NOMO-1 treated with dmso at 0.1 percent for 144 hours (cell line): ENCODE results near the gene IFI6.
"Not testable (repeated sequence)": the region's sequence is repeated elsewhere in the genome, so short reads cannot be mapped to it uniquely, and the experiment has no call there.

ENCODE experiments used
- DNase-seq: peaks from one replicate; lab custom pipeline; 2025; ENCODE audit not compliant: unreplicated experiment; lab: John Stamatoyannopoulos, UW

IFI6 gene

DNA sequence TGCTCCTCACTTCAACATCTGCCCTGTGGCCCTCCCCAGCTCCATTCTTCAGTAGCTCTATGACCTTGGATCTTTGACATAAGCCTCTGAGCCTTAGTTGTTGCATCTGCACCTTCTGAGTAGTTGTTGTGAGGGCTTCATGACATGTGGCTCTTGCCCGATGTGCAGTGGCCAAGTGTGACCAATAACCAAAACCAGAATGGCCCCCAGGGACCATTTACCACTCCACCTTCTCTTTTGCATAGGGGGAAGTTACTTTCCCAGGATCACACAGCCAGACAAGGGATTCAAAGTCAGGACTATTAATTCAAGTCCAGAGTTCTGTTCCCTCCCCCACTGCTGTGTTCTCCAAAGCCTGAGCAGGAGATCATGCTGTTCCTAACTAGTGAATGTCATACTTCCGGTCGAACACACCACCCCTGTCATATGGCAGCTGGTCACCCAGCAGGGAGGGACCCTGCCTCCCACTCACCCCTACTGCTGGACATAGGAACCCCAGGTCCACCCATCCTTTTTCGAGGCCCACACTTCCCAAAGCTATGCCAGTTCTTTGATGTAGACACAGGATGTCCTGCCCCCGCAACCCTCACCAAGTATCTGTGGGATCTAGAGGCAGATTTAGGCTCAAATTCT is 41.0 kb downstream of the IFI6 start:
- DNase-seq = no peak

GRCh38 chr1:27628712-27629111 is 43.3 kb downstream of the IFI6 start:
- no peak for DNase-seq

- DNase-seq = not testable (repeated sequence)
Measured at GRCh38 chr1:27627733-27628132, 44.3 kb downstream of the IFI6 start.

DNA sequence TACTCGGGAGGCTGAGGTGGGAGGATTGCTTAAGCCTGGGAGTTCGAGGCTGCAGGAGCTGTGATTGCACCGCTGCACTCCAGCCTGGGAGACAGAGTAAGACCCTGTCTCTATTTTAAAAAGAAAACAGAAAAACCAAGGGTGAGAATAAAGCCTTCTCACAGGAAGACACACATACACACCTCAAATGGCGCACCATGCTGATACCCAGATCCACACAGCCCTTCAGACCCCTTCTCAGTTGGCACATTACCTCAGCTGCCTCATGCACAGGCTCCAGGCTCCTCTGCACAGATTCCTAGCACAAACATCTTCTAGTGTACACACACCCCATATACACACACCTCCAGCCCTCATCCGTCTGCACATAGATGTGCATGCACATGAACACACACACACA is 44.9 kb downstream of the IFI6 start:
- no peak for DNase-seq

GRCh38 chr1:27626031-27626935 is 45.7 kb downstream of the IFI6 start:
- peak; percentile 91 for DNase-seq

DNA sequence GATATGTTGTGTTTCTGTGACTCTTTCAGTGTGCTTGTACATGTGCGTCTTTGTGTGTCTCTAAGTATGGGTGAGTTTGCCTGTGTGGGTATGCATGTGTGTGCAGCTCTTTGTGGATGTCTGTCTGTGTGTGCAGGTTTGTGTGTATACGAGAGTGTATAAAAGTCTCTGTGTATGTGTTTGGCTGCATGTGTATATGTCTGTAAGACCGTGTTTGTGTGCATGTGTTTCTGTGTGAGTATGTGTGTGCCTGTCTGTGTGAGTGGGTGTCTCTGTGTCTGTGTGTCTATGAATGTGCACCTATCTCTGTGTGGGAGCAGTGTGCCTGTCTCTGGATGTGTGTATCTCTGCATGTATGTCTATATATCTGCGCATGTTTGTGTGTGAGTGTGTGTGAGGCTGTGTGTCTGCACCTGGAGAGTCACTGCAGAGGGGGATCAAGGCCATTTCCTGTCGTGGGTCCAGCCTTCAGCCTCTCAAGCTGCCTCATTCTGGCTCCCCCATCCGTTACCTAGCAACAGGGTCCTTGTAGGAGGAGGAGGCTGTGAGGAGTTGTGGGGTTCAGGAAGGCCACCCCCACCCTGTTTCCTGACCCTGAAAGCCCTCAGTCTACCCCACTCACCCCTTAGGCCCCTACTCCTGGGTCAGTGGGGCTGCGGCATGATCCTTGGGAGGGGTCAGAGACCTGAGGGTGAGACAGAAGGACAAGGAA is 47.4 kb downstream of the IFI6 start:
- no peak for DNase-seq

- no peak for DNase-seq
Measured at GRCh38 chr1:27623327-27624212, 48.4 kb downstream of the IFI6 start.

- DNase-seq = no peak
Measured at GRCh38 chr1:27622828-27623227, 49.2 kb downstream of the IFI6 start.

DNA sequence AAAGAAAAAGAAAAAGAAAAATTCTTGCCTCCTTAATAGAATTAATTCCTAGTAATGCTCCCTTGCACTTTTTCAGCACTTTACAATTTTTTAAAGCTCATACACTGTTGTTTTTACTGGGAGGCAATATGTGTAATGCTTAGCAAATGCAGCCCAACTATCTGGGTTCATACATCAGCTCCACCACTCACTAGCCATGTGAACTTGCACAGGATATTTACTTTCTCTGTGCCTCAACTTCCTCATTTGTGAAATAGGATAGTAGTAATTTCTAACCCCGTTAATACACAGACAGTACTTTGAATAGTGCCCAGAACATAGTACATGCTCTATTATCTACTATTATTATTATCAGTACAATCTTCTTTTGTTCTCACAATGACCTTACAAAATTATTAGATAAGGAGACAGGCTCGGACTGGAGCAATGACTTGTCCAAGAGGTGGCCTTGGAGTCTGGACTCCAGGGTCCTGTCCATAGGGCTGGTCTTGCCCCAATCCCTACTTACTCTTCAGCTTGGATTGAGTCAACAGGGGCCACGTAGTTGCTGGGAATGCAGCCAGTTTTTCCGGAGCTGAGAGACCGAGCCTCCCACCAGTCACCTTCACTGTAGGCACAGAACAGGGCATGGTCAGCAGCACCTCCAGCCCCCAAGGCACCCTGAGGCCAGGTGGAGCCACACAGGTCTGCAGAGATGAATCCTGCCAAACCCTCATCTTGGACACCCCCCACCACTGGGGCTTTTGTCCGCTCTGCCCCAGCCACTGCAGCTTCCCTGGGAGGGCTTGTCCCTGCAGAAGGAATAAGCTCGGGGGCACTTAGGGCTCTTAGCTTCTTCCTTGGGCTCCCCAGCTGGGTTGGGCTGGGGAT is 50.7 kb downstream of the IFI6 start:
- DNase-seq = no peak

DNA sequence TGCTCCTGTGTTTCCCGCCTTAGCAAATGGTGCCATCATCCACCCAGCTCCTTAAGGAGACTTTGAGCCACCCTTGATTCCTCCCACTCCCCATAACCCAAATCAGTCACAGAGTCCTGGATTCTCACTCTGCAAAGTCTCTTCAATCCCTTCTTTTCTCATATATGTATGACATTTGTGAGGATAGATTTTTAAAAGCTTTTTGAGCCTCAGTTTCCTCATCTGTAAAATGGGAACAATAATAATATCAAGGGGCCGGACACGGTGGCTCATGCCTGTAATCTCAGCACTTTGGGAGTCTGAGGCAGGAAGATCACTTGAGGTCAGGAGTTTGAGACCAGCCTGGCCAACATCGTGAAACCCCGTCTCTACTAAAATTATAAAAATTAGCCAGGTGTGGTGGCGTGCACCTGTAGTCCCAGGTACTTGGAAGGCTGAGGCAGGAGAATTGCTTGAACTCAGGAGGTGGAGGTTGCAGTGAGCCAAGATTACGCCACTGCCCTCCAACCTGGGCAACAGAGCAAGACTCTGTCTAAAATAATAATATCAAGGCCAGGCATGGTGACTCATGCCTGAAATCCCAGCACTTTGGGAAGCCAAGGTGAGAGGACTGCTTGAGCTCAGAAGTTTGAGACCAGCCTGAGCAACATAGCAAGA is 52.1 kb downstream of the IFI6 start:
- not testable (repeated sequence) for DNase-seq

DNA sequence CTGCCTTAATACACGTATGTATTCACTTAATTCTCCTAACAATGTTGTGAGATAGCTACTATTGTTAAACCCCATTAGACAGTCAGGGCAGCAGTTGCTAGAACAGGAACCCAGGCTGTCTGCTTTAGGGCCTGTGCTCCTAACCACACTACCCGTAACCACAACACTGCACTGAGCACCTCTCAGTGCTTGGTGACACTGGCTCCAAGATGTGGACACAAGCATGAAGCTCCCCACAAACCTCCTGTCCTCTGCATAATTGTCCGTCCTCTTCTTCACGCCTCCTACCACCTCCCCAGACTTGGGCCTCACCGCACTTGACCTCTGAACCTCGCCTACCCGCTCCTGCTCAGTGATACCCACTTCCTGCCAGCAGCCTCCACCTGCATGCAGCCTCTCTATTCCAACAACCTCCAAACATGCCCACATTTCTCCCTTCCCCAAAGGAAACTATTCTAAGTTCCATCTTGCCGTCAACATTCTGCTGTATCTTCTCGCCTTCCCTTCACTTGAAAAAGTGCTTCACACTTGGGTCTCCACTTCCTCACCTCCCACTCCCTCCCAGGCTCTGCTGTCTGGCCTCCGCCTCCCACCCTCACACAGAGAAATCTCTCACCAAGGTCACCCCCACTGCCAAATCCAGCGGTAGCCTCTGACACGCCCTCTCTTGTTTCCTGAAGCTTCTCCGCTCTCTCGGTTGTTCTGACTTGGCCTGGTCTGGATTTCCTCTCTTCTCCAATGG is 53.5 kb downstream of the IFI6 start:
- peak; percentile 42 for DNase-seq

DNA sequence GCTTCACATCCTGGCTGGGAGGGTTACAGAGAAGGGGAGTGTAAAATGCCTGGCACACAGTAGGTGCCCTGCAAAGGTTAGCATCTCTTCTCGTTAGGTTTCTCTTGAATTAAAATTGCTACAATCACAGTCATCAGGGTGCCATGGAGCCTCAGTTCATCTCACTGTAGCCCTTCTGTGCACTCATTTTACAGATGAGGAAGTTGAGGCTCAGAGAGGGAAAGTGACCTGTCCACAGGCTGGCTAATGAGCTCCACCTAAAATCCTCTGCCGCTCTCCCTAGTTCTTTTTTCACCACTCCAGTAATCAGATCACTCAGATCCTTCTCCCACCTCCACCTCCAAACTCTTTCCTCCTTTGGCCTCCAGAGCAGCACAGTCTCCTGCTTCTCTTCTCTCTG is 54.6 kb downstream of the IFI6 start:
- no peak for DNase-seq

DNA sequence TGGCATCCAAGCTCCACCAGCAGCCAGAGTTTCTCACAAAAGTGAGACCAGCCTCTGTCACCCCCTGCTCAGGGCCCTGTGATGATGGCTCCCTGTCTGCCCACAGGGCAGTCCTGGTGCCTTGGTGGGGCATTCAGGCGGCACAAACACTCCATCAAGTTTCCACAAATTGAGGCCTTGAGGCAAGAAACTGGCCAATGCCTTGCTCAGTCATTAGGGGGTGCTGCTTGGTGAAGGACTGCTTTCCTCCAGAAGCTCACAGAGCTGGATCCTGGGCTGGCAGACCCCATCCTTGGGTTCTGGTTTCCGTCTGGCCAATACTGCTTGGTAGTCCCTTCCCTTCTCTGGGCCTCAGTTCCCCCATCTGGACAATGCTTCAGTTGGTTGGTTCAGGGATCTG is 55.6 kb downstream of the IFI6 start:
- no peak for DNase-seq
